Stomach (tissue), 9 donors: Measurements from ENCODE around the gene RSBN1L. TPM values are rescaled to one million over a fixed set of nuclear protein-coding genes. Genes with fewer than 3 reads are reported as not detected.
"Not testable (repeated sequence)": the region's sequence is repeated elsewhere in the genome, so short reads cannot be mapped to it uniquely, and the experiment has no call there.

Source experiments
- DNase-seq, 2 donors: peaks; one replicate each; pipeline versions ENCODE4 v3.0.0 to v3.0.0-alpha.2; 2013 to 2019
- H3K27ac ChIP-seq, 5 donors: fragments of 200-600 bp in 4 of 5; sonication (generic) in 4 of 5; one replicate each; pipeline ENCODE4 v1.5.1; 2013 to 2019; ENCODE audit warnings: mild to moderate bottlenecking in 1 of 5, moderate library complexity in 1 of 5
- H3K27me3 ChIP-seq, 3 donors: fragments of 200-600 bp; sonication (generic); one replicate each; pipeline ENCODE4 v1.5.1; 2017 to 2019; ENCODE audit warnings: mixed run types in 1 of 3
- H3K36me3 ChIP-seq, 4 donors: fragments of 200-600 bp; sonication (generic); 1 replicate in 3 of 4; 2 replicates in 1 of 4; pipeline ENCODE4 v1.5.1; 2016 to 2019
- H3K4me1 ChIP-seq, 4 donors: fragments of 200-600 bp; sonication (generic); one replicate each; pipeline ENCODE4 v1.5.1; 2016 to 2019
- H3K4me3 ChIP-seq, 4 donors: fragments of 200-600 bp; sonication (generic) in 3 of 4; one replicate each; pipeline ENCODE4 v1.5.1; 2016 to 2019; ENCODE audit warnings: mild to moderate bottlenecking in 1 of 4
- H3K9me3 ChIP-seq, 4 donors: fragments of 200-600 bp; sonication (generic); one replicate each; pipeline ENCODE4 v1.5.1; 2016 to 2019
- EP300 ChIP-seq: sonication (generic); formaldehyde crosslinking; IDR thresholded peaks from one replicate; pipeline ENCODE4 v1.6.1; 2017; ENCODE audit warnings: antibody characterized with exemption
- POLR2A ChIP-seq, 4 donors: fragments of 450-650 bp; IDR thresholded peaks; one replicate each; pipeline ENCODE4 v1.6.1; 2016; ENCODE audit warnings: antibody characterized with exemption in 4 of 4, control low read depth in 2 of 4, mild to moderate bottlenecking in 1 of 4, moderate library complexity in 1 of 4
- POLR2AphosphoS5 ChIP-seq, 3 donors: sonication (generic); formaldehyde crosslinking; IDR thresholded peaks; one replicate each; pipeline ENCODE4 v1.6.1; 2016; ENCODE audit warnings: antibody characterized with exemption in 3 of 3
- WGBS, 5 donors: extraction: QIAGEN DNeasy Blood & Tissue Kit in 3 of 5; methylation state at CpG; one replicate each; pipeline versions ENCODE4 v1.1.5 to v1.1.7; 2013 to 2018; 5-methylcytosine and 5-hydroxymethylcytosine counted together
- intact Hi-C: fragments of 100-400 bp; cut with DNase I; formaldehyde crosslinking; loops from one replicate; pipeline ENCODE4 v1.15.1; 2023; ENCODE audit warnings: low total_unique reads
- polyA plus RNA-seq, 3 donors: library from polyadenylated mRNA; stranded (reverse); fragments of 200-250 nt; gene quantifications; one replicate each; pipeline ENCODE4 v1.2.3, GENCODE V29; 2013
- total RNA-seq, 5 donors: library from RNA; depleted of rRNA; stranded (reverse); fragments of >200 nt; gene quantifications; one replicate each; pipeline versions ENCODE4 v1.1.0 to v1.2.3, GENCODE V29; 2014 to 2016
- TF ChIP-seq, protein P1 (sequence below), 7 experiments: fragments of 450-650 bp in 4 of 7; fragments of 200-600 bp in 3 of 7; sonication (generic) in 3 of 7; IDR thresholded peaks; one replicate each; pipeline ENCODE4 v1.5.1; 2016 to 2019; ENCODE audit warnings: antibody characterized with exemption in 7 of 7, control low read depth in 2 of 7, mild to moderate bottlenecking in 1 of 7
- donor health status: healthy with polysubstance abuse.
- donor health status: Bipolar disorder and iron deficiency.
- donor health status: healthy.

The RSBN1L gene
- total and polyA plus RNA-seq, 8 donors, result 4.2 to 68.3 (median 11.6) TPM

DNA sequence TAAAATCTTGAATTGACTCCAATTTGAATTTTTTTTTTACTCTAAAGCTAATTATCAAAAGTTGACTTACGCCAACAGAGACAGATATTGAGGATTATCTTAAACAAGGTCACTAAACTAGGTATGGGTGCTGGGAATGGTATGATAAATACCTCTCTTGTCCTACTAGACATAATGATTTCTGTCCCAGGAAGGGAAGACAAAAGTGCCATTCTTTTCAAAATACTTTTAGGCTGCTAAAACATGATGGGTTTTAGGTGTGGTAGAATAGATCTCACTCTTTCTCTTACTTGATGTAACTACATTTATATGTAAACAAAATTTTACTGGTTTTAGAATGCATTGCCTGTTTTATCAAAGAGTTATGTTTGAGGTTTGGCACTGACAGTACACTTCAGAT, 86.9 kb downstream of the RSBN1L start:
- H3K4me1 ChIP-seq, result peaks cover 0 to 9% (median 3%) of the 10 kb centered on the region in 4 donors
- TF ChIP-seq POLR2AphosphoS5 (IDR thresholded peaks at IDR 0.05), result no peak
- TF ChIP-seq POLR2A (IDR thresholded peaks at IDR 0.05), result no peak
- TF ChIP-seq EP300, result no peak
- TF ChIP-seq, protein P1, sequence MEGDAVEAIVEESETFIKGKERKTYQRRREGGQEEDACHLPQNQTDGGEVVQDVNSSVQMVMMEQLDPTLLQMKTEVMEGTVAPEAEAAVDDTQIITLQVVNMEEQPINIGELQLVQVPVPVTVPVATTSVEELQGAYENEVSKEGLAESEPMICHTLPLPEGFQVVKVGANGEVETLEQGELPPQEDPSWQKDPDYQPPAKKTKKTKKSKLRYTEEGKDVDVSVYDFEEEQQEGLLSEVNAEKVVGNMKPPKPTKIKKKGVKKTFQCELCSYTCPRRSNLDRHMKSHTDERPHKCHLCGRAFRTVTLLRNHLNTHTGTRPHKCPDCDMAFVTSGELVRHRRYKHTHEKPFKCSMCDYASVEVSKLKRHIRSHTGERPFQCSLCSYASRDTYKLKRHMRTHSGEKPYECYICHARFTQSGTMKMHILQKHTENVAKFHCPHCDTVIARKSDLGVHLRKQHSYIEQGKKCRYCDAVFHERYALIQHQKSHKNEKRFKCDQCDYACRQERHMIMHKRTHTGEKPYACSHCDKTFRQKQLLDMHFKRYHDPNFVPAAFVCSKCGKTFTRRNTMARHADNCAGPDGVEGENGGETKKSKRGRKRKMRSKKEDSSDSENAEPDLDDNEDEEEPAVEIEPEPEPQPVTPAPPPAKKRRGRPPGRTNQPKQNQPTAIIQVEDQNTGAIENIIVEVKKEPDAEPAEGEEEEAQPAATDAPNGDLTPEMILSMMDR (IDR thresholded peaks at IDR 0.05), result no peak
- WGBS, 5 donors, result 57 to 83% (median 76%) methylated on average over 1 of the region's 1 CpG
- H3K9me3 ChIP-seq, result no peaks in the 10 kb centered on the region
- H3K36me3 ChIP-seq, result peaks cover 3 to 59% (median 35%) of the 10 kb centered on the region in 4 donors
- intact Hi-C loops, result no loop called here
- DNase-seq, result no peak
- no peaks in the 10 kb centered on the region for H3K27me3 ChIP-seq
- H3K4me3 ChIP-seq, result no peak overlapping the region
- no peak overlapping the region for H3K27ac ChIP-seq

DNA sequence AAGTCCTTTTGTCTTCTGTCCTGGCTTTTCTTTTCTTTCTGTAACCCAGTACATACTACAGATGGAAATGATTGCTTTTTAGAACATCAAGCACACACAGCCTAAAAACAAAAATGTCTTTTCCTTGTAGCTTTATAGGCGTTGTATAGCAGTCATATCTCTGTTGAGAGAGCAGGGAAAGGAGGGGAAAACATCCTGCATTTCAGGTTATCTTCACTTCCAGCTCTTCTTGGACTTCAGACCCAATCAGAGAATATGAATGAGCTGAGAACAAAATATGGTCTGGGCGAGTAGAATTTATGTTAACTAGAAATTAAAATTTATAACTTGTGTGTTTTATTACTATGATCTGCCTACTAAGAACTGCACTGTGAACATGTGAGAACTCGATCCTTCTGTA, 87.3 kb downstream of the RSBN1L start:
- H3K4me1 ChIP-seq, result peaks cover 0 to 9% (median 3%) of the 10 kb centered on the region in 4 donors
- TF ChIP-seq POLR2AphosphoS5 (IDR thresholded peaks at IDR 0.05), result no peak
- TF ChIP-seq, protein P1 (IDR thresholded peaks at IDR 0.05), result no peak
- no peak for TF ChIP-seq EP300
- peaks cover 3 to 55% (median 31%) of the 10 kb centered on the region in 4 donors for H3K36me3 ChIP-seq
- H3K4me3 ChIP-seq, result no peak overlapping the region
- 76 to 91% (median 85%) methylated on average over 3 of the region's 3 CpGs for WGBS, 5 donors
- no peaks in the 10 kb centered on the region for H3K9me3 ChIP-seq
- H3K27ac ChIP-seq, result no peak overlapping the region
- H3K27me3 ChIP-seq, result no peaks in the 10 kb centered on the region
- no peak for DNase-seq
- intact Hi-C loops, result no loop called here

DNA sequence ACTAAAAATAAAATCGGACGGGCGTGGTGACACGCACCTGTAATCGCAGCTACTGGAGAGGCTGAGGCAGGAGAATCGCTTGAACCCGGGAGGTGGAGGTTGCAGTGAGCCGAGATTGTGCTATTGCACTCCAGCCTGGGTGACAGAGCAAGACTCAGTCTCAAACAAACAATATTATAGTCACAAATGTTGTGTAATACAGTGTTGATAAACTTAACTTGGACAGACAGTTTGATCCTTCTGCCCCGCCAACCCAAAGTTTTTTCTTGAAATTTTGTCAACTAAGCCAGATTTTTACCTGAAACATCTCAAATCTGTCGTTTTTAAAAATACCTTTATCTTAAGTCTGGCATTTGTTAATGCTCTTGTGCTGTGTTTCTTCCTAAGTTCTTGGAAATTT, 88.2 kb downstream of the RSBN1L start:
- H3K36me3 ChIP-seq, result peaks cover 0 to 47% (median 22%) of the 10 kb centered on the region in 4 donors
- intact Hi-C loops, H3K4me3 ChIP-seq, DNase-seq, H3K27me3 ChIP-seq, H3K27ac ChIP-seq, H3K4me1 ChIP-seq, H3K9me3 ChIP-seq: not testable (repeated sequence)
- WGBS, 5 donors, result 93 to 99% (median 96%) methylated on average over 10 of the region's 10 CpGs

DNA sequence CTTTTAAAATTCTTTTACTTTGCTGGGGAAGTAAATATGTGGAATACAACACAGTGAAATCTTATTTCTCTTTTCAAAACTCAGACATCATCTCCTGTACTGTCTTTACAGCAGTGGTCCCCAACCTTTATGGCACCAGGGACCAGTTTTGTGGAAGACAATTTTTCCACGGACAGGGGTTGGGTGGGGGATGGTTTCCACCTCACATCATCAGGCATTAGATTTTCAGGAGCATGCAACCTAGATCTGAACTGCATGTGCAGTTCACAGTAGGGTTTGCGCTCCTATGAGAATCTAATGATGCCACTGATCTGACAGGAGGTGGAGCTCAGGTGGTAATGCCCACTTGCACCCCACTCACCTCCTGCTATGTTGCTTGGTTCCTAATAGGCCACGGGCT, 89.8 kb downstream of the RSBN1L start:
- Histone ChIP-seq H3K27ac (no peak overlapping the region), H3K4me1 (peaks cover 0 to 8% (median 2%) of the 10 kb centered on the region in 4 donors), H3K9me3 (no peaks in the 10 kb centered on the region), H3K4me3 (no peak overlapping the region), H3K27me3 (no peaks in the 10 kb centered on the region), H3K36me3 (peaks cover 0 to 31% (median 7%) of the 10 kb centered on the region in 4 donors)
- DNase-seq, result no peak
- intact Hi-C loops, result no loop called here
- 95 to 98% (median 97%) methylated on average over 3 of the region's 3 CpGs for WGBS, 5 donors
- no peak for TF ChIP-seq POLR2A (IDR thresholded peaks at IDR 0.05)

DNA sequence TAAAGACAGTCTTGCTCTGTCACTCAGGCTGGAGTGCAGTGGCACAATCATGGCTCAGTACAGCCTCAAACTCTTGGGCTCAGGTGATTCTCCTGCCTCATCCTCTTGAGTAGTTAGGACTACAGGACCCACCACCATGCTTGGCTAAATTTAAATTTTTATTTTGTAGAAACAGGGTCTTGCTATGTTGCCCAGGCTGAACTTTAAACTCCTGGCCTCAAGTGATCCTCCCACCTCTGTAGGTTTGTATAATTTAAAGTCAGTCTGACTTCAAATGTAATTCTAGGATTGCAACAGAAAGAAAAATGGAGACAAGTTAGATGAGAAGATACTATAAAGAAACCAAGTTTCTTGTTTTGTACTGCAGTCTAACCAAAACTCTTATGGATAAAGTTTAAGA, 90.5 kb downstream of the RSBN1L start:
- no peak for DNase-seq
- Histone ChIP-seq H3K36me3 (peaks cover 0 to 30% (median 4%) of the 10 kb centered on the region in 4 donors), H3K4me3 (no peak overlapping the region), H3K4me1 (peaks cover 0 to 15% (median 9%) of the 10 kb centered on the region in 4 donors), H3K27me3 (no peaks in the 10 kb centered on the region), H3K27ac (no peak overlapping the region), H3K9me3 (no peaks in the 10 kb centered on the region)
- intact Hi-C loops, result no loop called here
- no peak for TF ChIP-seq POLR2A (IDR thresholded peaks at IDR 0.05)
- TF ChIP-seq, protein P1 (IDR thresholded peaks at IDR 0.05), result no peak
- TF ChIP-seq EP300, result no peak
- no peak for TF ChIP-seq POLR2AphosphoS5 (IDR thresholded peaks at IDR 0.05)
